Measurements from ENCODE around the gene ARSK.
A peak's percentile ranks its signal among the peaks of the same experiment; 100 is the strongest.

ARSK gene, protein sequence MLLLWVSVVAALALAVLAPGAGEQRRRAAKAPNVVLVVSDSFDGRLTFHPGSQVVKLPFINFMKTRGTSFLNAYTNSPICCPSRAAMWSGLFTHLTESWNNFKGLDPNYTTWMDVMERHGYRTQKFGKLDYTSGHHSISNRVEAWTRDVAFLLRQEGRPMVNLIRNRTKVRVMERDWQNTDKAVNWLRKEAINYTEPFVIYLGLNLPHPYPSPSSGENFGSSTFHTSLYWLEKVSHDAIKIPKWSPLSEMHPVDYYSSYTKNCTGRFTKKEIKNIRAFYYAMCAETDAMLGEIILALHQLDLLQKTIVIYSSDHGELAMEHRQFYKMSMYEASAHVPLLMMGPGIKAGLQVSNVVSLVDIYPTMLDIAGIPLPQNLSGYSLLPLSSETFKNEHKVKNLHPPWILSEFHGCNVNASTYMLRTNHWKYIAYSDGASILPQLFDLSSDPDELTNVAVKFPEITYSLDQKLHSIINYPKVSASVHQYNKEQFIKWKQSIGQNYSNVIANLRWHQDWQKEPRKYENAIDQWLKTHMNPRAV

GRCh38 chr5:95554647-95555548, at the start of gene ARSK, which contains the start of gene SKIC3:
ARSK (plus strand) TSS chr5:95555101; CDS start chr5:95555279, 178 bp downstream.
SKIC3 (minus strand) TSS chr5:95554977; CDS start chr5:95547150, 7,827 bp downstream.
- Histone ChIP-seq H3K4me1 (ENCODE audit: control insufficient read depth, insufficient read depth, low read length) (peaks cover 2% of the 10 kb centered on the region; the same call in 1 of the 2 replicates), H3K9me3 (ENCODE audit: control insufficient read depth, insufficient read depth, low read depth, low read length) (no peaks in the 10 kb centered on the region), H3K27ac (ENCODE audit: extremely low read depth, low read depth, low read length) (peak within 1 kb of the TSS; percentile 87), H3K4me3 (ENCODE audit: low read depth, low read length) (peak within 1 kb of the TSS; percentile 89), H3K36me3 (ENCODE audit: control insufficient read depth in 2 of 2, insufficient read depth in 1 of 2, low read length in 2 of 2) (peaks cover 7 to 16% of the 10 kb centered on the region in 2 experiments)
- POLR2A ChIA-PET = interaction anchor here (0.6 to 1.2 kb wide), 6 partner anchors 9 to 377 kb away, joined by 3 to 8 read pairs (median 5); partner anchors contain the start of gene RFESD
- CTCF ChIA-PET = interaction anchor here (0.5 to 0.7 kb wide), 3 partner anchors 223 to 1411 kb away, joined by 3 read pairs; no protein-coding TSS in a partner anchor
- TF ChIP-seq SETDB1 (IDR thresholded peaks at IDR 0.05; ENCODE audit: insufficient read length, low read length) = peak; percentile 13
- TF ChIP-seq ZNF558 (tag by site-specific recombination; IDR thresholded peaks at IDR 0.05) = no peak
- no peak for TF ChIP-seq ZBTB7A (tag by site-specific recombination; IDR thresholded peaks at IDR 0.05; ENCODE audit: low read depth)
- TF ChIP-seq, protein P1, sequence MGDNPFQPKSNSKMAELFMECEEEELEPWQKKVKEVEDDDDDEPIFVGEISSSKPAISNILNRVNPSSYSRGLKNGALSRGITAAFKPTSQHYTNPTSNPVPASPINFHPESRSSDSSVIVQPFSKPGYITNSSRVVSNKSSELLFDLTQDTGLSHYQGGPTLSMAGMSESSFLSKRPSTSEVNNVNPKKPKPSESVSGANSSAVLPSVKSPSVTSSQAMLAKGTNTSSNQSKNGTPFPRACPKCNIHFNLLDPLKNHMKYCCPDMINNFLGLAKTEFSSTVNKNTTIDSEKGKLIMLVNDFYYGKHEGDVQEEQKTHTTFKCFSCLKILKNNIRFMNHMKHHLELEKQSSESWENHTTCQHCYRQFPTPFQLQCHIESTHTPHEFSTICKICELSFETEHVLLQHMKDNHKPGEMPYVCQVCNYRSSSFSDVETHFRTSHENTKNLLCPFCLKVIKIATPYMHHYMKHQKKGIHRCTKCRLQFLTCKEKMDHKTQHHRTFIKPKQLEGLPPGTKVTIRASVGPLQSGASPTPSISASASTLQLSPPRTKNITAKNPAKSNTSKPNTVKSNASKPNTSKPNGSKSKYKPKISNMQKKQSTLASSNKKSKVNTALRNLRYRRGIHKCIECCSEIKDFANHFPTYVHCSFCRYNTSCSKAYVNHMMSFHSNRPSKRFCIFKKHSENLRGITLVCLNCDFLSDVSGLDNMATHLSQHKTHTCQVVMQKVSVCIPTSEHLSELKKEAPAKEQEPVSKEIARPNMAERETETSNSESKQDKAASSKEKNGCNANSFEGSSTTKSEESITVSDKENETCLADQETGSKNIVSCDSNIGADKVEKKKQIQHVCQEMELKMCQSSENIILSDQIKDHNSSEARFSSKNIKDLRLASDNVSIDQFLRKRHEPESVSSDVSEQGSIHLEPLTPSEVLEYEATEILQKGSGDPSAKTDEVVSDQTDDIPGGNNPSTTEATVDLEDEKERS (tag by site-specific recombination; IDR thresholded peaks at IDR 0.05) = 0 out of 2 replicates have a peak, but pooled peaks have one; percentile 17
- no peak for TF ChIP-seq ZNF211 (tag by site-specific recombination; IDR thresholded peaks at IDR 0.05; ENCODE audit: low read depth)
- TF ChIP-seq ZNF184 (tag by site-specific recombination; IDR thresholded peaks at IDR 0.05) = no peak
- TF ChIP-seq ZNF350 (tag by site-specific recombination; IDR thresholded peaks at IDR 0.05) = no peak
- TF ChIP-seq ZNF223 (tag by site-specific recombination; IDR thresholded peaks at IDR 0.05) = no peak
- TF ChIP-seq BCL6B (tag by site-specific recombination; IDR thresholded peaks at IDR 0.05) = no peak
- no peak for TF ChIP-seq MYNN (tag by site-specific recombination; IDR thresholded peaks at IDR 0.05; ENCODE audit: borderline replicate concordance)
- TF ChIP-seq ZNF10 (tag by site-specific recombination; IDR thresholded peaks at IDR 0.05) = peak; percentile 42; the same call in 1 of the 2 replicates
- TF ChIP-seq ZNF221 (tag by site-specific recombination; IDR thresholded peaks at IDR 0.05; ENCODE audit: borderline replicate concordance) = no peak
- TF ChIP-seq ZNF391 (tag by site-specific recombination; IDR thresholded peaks at IDR 0.05; ENCODE audit: borderline replicate concordance, low read depth) = no peak
- no peak for TF ChIP-seq SALL2 (tag by site-specific recombination; IDR thresholded peaks at IDR 0.05; ENCODE audit: borderline replicate concordance)
- TF ChIP-seq ZNF335 (tag by site-specific recombination; conservative IDR thresholded peaks at IDR 0.05) = peak; percentile 81
- TF ChIP-seq ZFP69B (tag by site-specific recombination; IDR thresholded peaks at IDR 0.05) = 0 out of 2 replicates have a peak, but pooled peaks have one; percentile 48
- TF ChIP-seq, protein P2, sequence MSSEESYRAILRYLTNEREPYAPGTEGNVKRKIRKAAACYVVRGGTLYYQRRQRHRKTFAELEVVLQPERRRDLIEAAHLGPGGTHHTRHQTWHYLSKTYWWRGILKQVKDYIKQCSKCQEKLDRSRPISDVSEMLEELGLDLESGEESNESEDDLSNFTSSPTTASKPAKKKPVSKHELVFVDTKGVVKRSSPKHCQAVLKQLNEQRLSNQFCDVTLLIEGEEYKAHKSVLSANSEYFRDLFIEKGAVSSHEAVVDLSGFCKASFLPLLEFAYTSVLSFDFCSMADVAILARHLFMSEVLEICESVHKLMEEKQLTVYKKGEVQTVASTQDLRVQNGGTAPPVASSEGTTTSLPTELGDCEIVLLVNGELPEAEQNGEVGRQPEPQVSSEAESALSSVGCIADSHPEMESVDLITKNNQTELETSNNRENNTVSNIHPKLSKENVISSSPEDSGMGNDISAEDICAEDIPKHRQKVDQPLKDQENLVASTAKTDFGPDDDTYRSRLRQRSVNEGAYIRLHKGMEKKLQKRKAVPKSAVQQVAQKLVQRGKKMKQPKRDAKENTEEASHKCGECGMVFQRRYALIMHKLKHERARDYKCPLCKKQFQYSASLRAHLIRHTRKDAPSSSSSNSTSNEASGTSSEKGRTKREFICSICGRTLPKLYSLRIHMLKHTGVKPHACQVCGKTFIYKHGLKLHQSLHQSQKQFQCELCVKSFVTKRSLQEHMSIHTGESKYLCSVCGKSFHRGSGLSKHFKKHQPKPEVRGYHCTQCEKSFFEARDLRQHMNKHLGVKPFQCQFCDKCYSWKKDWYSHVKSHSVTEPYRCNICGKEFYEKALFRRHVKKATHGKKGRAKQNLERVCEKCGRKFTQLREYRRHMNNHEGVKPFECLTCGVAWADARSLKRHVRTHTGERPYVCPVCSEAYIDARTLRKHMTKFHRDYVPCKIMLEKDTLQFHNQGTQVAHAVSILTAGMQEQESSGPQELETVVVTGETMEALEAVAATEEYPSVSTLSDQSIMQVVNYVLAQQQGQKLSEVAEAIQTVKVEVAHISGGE (tag by site-specific recombination; conservative IDR thresholded peaks at IDR 0.05; ENCODE audit: low read depth) = 0 out of 2 replicates have a peak, but pooled peaks have one; percentile 10
- TF ChIP-seq ZFP37 (tag by site-specific recombination; IDR thresholded peaks at IDR 0.05) = peak; percentile 36; the same call in 1 of the 2 replicates
- TF ChIP-seq KLF8 (tag by site-specific recombination; IDR thresholded peaks at IDR 0.05) = peak; percentile 33; the same call in 1 of the 2 replicates
- TF ChIP-seq ZSCAN16 (tag by site-specific recombination; IDR thresholded peaks at IDR 0.05) = peak; percentile 44; the same call in 1 of the 2 replicates
- TF ChIP-seq ZNF24 (tag by site-specific recombination; IDR thresholded peaks at IDR 0.05) = peak; percentile 73; the same call in 1 of the 2 replicates
- TF ChIP-seq ZNF549 (tag by site-specific recombination; IDR thresholded peaks at IDR 0.05) = no peak
- peak; percentile 88 for TF ChIP-seq GLIS1 (tag by site-specific recombination; IDR thresholded peaks at IDR 0.05)
- no peak for TF ChIP-seq ZNF624 (tag by site-specific recombination; IDR thresholded peaks at IDR 0.05)
- TF ChIP-seq ZNF837 (tag by site-specific recombination; IDR thresholded peaks at IDR 0.05) = 0 out of 2 replicates have a peak, but pooled peaks have one; percentile 63
- TF ChIP-seq ZNF302 (tag by site-specific recombination; IDR thresholded peaks at IDR 0.05; ENCODE audit: low read depth) = no peak
- TF ChIP-seq ZNF530 (tag by site-specific recombination; IDR thresholded peaks at IDR 0.05; ENCODE audit: low read depth) = no peak

Data from HEK293 (cell line).